GM12878 (cell line): Measurements from ENCODE around the gene EOMES. TPM values are rescaled to one million over a fixed set of nuclear protein-coding genes. Genes with fewer than 3 reads are reported as not detected.

Experiments
- ASH2L ChIP-seq: fragments of 300-600, 200-600 bp; sonication (generic); IDR thresholded peaks from 2 replicates; pipeline ENCODE4 v1.6.1; 2017; ENCODE audit warnings: low read depth, mild to moderate bottlenecking, borderline replicate concordance
- BCL3 ChIP-seq: IDR thresholded peaks from 2 replicates; pipeline ENCODE4 v1.6.1; 2011; ENCODE audit warnings: borderline replicate concordance, low read depth, mild to moderate bottlenecking, moderate library complexity, low read length; ENCODE audit not compliant: insufficient read depth, poor library complexity, severe bottlenecking
- CEBPZ ChIP-seq: fragments of 150-350 bp; IDR thresholded peaks from 2 replicates; pipeline ENCODE4 v1.6.1; 2016; ENCODE audit warnings: low read depth, low read length
- ESRRA ChIP-seq: IDR thresholded peaks from 2 replicates; pipeline ENCODE4 v1.6.1; 2012; ENCODE audit warnings: mild to moderate bottlenecking, low read length, improper control_type of control experiment
- HCFC1 ChIP-seq: fragments of 150-350 bp; IDR thresholded peaks from 2 replicates; pipeline ENCODE4 v1.6.1; 2014; ENCODE audit warnings: low read length
- IRF3 ChIP-seq: fragments of 450-650 bp; IDR thresholded peaks from 2 replicates; pipeline ENCODE4 v1.6.1; 2014; ENCODE audit warnings: mild to moderate bottlenecking
- NBN ChIP-seq: fragments of 450-650 bp; IDR thresholded peaks from 2 replicates; pipeline ENCODE4 v1.6.1; 2016
- NR2F1 ChIP-seq: fragments of 450-650 bp; conservative IDR thresholded peaks from 2 replicates; pipeline ENCODE4 v1.6.1; 2017; ENCODE audit warnings: mild to moderate bottlenecking
- RAD21 ChIP-seq: IDR thresholded peaks from 2 replicates; pipeline ENCODE4 v1.6.1; 2011; ENCODE audit warnings: mild to moderate bottlenecking, low read depth, low read length, moderate library complexity; ENCODE audit not compliant: insufficient read depth
- RBBP5 ChIP-seq: fragments of 200-600 bp; sonication (generic); conservative IDR thresholded peaks from 2 replicates; pipeline ENCODE4 v1.6.1; 2016
- RELB ChIP-seq: fragments of 450-650 bp; IDR thresholded peaks from 2 replicates; pipeline ENCODE4 v1.6.1; 2017; ENCODE audit warnings: low read depth, mild to moderate bottlenecking, moderate library complexity
- REST ChIP-seq: IDR thresholded peaks from 2 replicates; pipeline ENCODE4 v1.6.1; 2012; ENCODE audit warnings: mild to moderate bottlenecking, low read depth, low read length
- SMAD1 ChIP-seq: fragments of 450-650 bp; IDR thresholded peaks from 2 replicates; pipeline ENCODE4 v1.6.1; 2018; ENCODE audit warnings: mild to moderate bottlenecking, low read depth; ENCODE audit not compliant: partially characterized antibody
- TAF1 ChIP-seq: IDR thresholded peaks from 2 replicates; pipeline ENCODE4 v1.6.1; 2011; ENCODE audit warnings: mild to moderate bottlenecking, low read depth, low read length, borderline replicate concordance
- TARDBP ChIP-seq: IDR thresholded peaks from 2 replicates; pipeline ENCODE4 v1.6.1; 2016; ENCODE audit warnings: borderline replicate concordance
- USF2 ChIP-seq: IDR thresholded peaks from 2 replicates; pipeline ENCODE4 v1.6.1; 2011; ENCODE audit warnings: low read depth, low read length, improper control_type of control experiment, borderline replicate concordance
- WRNIP1 ChIP-seq: IDR thresholded peaks from 2 replicates; pipeline ENCODE4 v1.6.1; 2011; ENCODE audit warnings: low read depth, low read length, improper control_type of control experiment, borderline replicate concordance
- polyA plus RNA-seq, 11 experiments: library from polyadenylated mRNA; depleted of rRNA in 4 of 11; unstranded in 6 of 11; stranded (reverse) in 5 of 11; fragments of >200 nt; fragmentation: Nextera tagmentation in 4 of 11; fragmentation: Illumina TruSeq in 1 of 11; extraction: Ambion mirVana in 4 of 11; extraction: Trizol in 1 of 11; gene quantifications; 1 replicate in 1 of 11; 2 replicates in 10 of 11; pipeline versions ENCODE4 v1.2.1 to v1.2.3, GENCODE V29; 2011 to 2016; ENCODE audit warnings: inconsistent platforms in 2 of 11, missing spikeins in 2 of 11, low read depth in 1 of 11
- total RNA-seq, 4 experiments: library from RNA; depleted of rRNA in 3 of 4; stranded (reverse); fragments of >200 nt in 3 of 4; fragmentation: Illumina TruSeq in 1 of 4; extraction: Trizol in 1 of 4; gene quantifications; 2 replicates each; pipeline versions ENCODE4 v1.2.1 to v1.2.3, GENCODE V29; 2013 to 2021

Gene EOMES
- total and polyA plus RNA-seq, 10 of the 15 experiments (the other 5 are each of a cell fraction or from before 2014, with no cell fraction given), result 1.5 to 178 (median 4.5) TPM

GRCh38 chr3:27721717-27722564 is at the start of gene EOMES (continued):
- TF ChIP-seq IRF3 (no peak), ASH2L (no peak), ESRRA (no peak), BCL3 (no peak), TARDBP (no peak), CEBPZ (no peak), RAD21 (no peak), USF2 (no peak), TAF1 (no peak), HCFC1 (no peak), REST (no peak), RELB (peak; percentile 76; the same call in 1 of the 2 replicates), RBBP5 (no peak), NR2F1 (0 out of 2 replicates have a peak, but pooled peaks have one; percentile 54), WRNIP1 (no peak), NBN (peak; percentile 47), SMAD1 (no peak)
